Panc1 (cell line): Measurements from ENCODE around the gene TARBP2. TPM values are rescaled to one million over a fixed set of nuclear protein-coding genes. Genes with fewer than 3 reads are reported as not detected.

Source experiments
- ATAC-seq: fragments of 200-7000 bp; cut with Tn5 transposase; 2 replicates; pipeline ENCODE4 v1.9.1; 2020; ENCODE audit warnings: mild to moderate bottlenecking, moderate library complexity
- BruUV-seq: library from RNA; stranded (reverse); fragments of 400-500 nt; replicated peaks from 2 replicates; lab custom pipeline; 2021; lab: Mats Ljungman, UMichigan
- CTCF ChIA-PET: fragments of 300-600 bp; sonication (Branson Sonifier 250); formaldehyde crosslinking; loops from one replicate; lab custom pipeline; 2022; ENCODE audit warnings: antibody characterized with exemption; lab: Charles Lee
- POLR2A ChIA-PET: fragments of 300-600 bp; sonication (Branson Sonifier 250); formaldehyde crosslinking; loops from one replicate; lab custom pipeline; 2022; ENCODE audit warnings: antibody characterized with exemption; lab: Charles Lee
- DNase-seq: peaks from one replicate; pipeline ENCODE4 v3.0.0-alpha.2; 2010; ENCODE audit warnings: low read depth, low spot score
- H3K27ac ChIP-seq: 2 replicates; pipeline ENCODE4 v1.5.1; 2011; ENCODE audit warnings: mild to moderate bottlenecking, low read length, inconsistent platforms
- H3K27me3 ChIP-seq: fragments of 200-500 bp; sonication (Bioruptor generic); 2 replicates; pipeline ENCODE4 v1.6.0; 2014; ENCODE audit warnings: low read length, inconsistent platforms; ENCODE audit not compliant: control insufficient read depth, insufficient read depth
- H3K36me3 ChIP-seq: fragments of 200-500 bp; sonication (Bioruptor generic); 2 replicates; pipeline ENCODE4 v1.5.1; 2014; ENCODE audit warnings: inconsistent platforms, mild to moderate bottlenecking, low read length, moderate library complexity; ENCODE audit not compliant: control insufficient read depth, insufficient read depth
- H3K4me1 ChIP-seq: 2 replicates; pipeline ENCODE4 v1.5.1; 2011; ENCODE audit warnings: inconsistent platforms, mild to moderate bottlenecking, low read length, moderate library complexity; ENCODE audit not compliant: control insufficient read depth, insufficient read depth
- H3K4me3 ChIP-seq, 2 experiments: 2 replicates each; pipeline ENCODE4 v1.5.1; 2011 to 2012; ENCODE audit warnings: low read depth in 2 of 2, low read length in 2 of 2, mild to moderate bottlenecking in 2 of 2, inconsistent platforms in 1 of 2, moderate library complexity in 1 of 2
- H3K9me3 ChIP-seq: fragments of 200-500 bp; sonication (Bioruptor generic); 2 replicates; pipeline ENCODE4 v1.5.1; 2014; ENCODE audit warnings: low read depth, mild to moderate bottlenecking, inconsistent platforms, low read length, moderate library complexity; ENCODE audit not compliant: control insufficient read depth, insufficient read depth
- POLR2AphosphoS5 ChIP-seq: IDR thresholded peaks from 2 replicates; pipeline ENCODE4 v1.6.1; 2012; ENCODE audit warnings: mild to moderate bottlenecking, low read depth, low read length, moderate library complexity
- SIN3A ChIP-seq: IDR thresholded peaks from 2 replicates; pipeline ENCODE4 v1.6.1; 2012; ENCODE audit warnings: low read depth, mild to moderate bottlenecking, low read length, moderate library complexity, borderline replicate concordance; ENCODE audit not compliant: insufficient read depth
- TCF7L2 ChIP-seq: IDR thresholded peaks from 2 replicates; pipeline ENCODE4 v1.6.1; 2011; ENCODE audit warnings: mild to moderate bottlenecking, low read depth, low read length, inconsistent platforms
- in situ Hi-C: cut with HindIII; loops from 2 replicates; pipeline ENCODE4 v1.10.0; 2016; ENCODE audit warnings: low sequenced_read_pairs, low pct_unique_long_range_greater_than_20kb
- intact Hi-C: fragments of 100-400 bp; cut with micrococcal nuclease; formaldehyde crosslinking; loops from one replicate; pipeline ENCODE4 v1.10.0; 2022; ENCODE audit not compliant: unreplicated experiment
- total RNA-seq: library from RNA; stranded (reverse); gene quantifications from one replicate; pipeline ENCODE4 v1.2.1, GENCODE V29; 2021; ENCODE audit not compliant: unreplicated experiment
- TF ChIP-seq, protein P1 (sequence below), 2 experiments: IDR thresholded peaks; 2 replicates each; pipeline ENCODE4 v1.6.1; 2011 to 2012; ENCODE audit warnings: low read depth in 2 of 2, control low read depth in 1 of 2, low read length in 1 of 2, mild to moderate bottlenecking in 1 of 2, moderate library complexity in 1 of 2; ENCODE audit not compliant: insufficient read depth in 1 of 2
- TF ChIP-seq, protein P2 (sequence below): fragments of 450-650 bp; IDR thresholded peaks from 2 replicates; pipeline ENCODE4 v1.5.1; 2017; ENCODE audit warnings: mild to moderate bottlenecking

The TARBP2 gene
- total RNA-seq, 1 experiment from 2014 or later: 67.3 TPM

DNA sequence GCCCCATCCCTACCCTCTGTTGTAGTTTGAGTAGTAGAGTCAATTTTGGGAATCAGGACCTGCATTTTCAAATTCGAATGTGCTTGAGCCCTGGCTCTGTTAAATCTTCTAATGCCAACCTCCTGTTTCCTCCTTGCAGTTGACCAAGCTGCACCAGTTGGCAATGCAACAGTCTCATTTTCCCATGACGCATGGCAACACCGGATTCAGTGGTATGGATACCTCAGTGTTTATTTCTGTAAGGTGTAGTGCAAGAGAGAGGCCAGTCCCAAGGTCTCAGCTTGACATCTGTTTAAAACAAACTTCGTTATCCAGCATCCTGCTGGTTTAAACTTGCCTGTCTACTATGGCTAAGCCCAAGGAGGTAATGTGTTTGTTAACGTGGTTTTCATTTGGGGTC, 34.0 kb upstream of the TARBP2 start:
- POLR2A ChIA-PET: interaction anchor here (0.7 kb wide), 1 partner anchor 168 kb away, joined by 4 read pairs; the partner anchor contains the start of gene MYG1
- H3K27me3 ChIP-seq: no peaks in the 10 kb centered on the region
- peaks cover 84% of the 10 kb centered on the region for H3K36me3 ChIP-seq
- H3K4me1 ChIP-seq: peaks cover 6% of the 10 kb centered on the region; the same call in 1 of the 2 replicates
- no peak for DNase-seq
- in situ Hi-C loops (no loop called here), intact Hi-C loops (no loop called here)
- no peak overlapping the region for H3K4me3 ChIP-seq
- H3K9me3 ChIP-seq: no peaks in the 10 kb centered on the region
- BruUV-seq: no TSS peak
- no peak for ATAC-seq
- TF ChIP-seq, protein P1, sequence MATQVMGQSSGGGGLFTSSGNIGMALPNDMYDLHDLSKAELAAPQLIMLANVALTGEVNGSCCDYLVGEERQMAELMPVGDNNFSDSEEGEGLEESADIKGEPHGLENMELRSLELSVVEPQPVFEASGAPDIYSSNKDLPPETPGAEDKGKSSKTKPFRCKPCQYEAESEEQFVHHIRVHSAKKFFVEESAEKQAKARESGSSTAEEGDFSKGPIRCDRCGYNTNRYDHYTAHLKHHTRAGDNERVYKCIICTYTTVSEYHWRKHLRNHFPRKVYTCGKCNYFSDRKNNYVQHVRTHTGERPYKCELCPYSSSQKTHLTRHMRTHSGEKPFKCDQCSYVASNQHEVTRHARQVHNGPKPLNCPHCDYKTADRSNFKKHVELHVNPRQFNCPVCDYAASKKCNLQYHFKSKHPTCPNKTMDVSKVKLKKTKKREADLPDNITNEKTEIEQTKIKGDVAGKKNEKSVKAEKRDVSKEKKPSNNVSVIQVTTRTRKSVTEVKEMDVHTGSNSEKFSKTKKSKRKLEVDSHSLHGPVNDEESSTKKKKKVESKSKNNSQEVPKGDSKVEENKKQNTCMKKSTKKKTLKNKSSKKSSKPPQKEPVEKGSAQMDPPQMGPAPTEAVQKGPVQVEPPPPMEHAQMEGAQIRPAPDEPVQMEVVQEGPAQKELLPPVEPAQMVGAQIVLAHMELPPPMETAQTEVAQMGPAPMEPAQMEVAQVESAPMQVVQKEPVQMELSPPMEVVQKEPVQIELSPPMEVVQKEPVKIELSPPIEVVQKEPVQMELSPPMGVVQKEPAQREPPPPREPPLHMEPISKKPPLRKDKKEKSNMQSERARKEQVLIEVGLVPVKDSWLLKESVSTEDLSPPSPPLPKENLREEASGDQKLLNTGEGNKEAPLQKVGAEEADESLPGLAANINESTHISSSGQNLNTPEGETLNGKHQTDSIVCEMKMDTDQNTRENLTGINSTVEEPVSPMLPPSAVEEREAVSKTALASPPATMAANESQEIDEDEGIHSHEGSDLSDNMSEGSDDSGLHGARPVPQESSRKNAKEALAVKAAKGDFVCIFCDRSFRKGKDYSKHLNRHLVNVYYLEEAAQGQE (IDR thresholded peaks at IDR 0.05; ENCODE audit: insufficient read depth in 1 of 2, low read depth in 2 of 2, low read length in 1 of 2): no peak
- TF ChIP-seq TCF7L2 (no peak), SIN3A (no peak), POLR2AphosphoS5 (no peak; the same call in 1 of the 2 replicates)
- TF ChIP-seq, protein P2, sequence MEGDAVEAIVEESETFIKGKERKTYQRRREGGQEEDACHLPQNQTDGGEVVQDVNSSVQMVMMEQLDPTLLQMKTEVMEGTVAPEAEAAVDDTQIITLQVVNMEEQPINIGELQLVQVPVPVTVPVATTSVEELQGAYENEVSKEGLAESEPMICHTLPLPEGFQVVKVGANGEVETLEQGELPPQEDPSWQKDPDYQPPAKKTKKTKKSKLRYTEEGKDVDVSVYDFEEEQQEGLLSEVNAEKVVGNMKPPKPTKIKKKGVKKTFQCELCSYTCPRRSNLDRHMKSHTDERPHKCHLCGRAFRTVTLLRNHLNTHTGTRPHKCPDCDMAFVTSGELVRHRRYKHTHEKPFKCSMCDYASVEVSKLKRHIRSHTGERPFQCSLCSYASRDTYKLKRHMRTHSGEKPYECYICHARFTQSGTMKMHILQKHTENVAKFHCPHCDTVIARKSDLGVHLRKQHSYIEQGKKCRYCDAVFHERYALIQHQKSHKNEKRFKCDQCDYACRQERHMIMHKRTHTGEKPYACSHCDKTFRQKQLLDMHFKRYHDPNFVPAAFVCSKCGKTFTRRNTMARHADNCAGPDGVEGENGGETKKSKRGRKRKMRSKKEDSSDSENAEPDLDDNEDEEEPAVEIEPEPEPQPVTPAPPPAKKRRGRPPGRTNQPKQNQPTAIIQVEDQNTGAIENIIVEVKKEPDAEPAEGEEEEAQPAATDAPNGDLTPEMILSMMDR: no peak
- no peak overlapping the region for H3K27ac ChIP-seq
- CTCF ChIA-PET: no interaction called here

DNA sequence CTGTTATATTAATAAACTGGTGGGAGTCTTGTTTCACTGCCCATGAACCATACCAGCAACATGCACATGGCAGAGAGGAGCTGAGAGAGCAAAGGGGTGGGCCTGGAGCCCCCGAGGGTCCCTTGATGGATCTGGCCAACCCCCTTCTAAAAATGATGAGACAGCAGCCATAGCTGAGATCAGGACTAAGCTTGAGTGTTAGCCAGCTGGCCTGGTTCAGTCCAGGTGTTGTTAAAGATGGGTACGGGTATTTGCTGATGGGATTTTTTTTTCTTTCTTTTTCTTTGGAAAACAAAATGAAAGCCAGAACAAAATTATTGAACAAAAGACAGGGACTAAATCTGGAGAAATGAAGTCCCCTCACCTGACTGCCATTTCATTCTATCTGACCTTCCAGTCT, 33.2 kb upstream of the TARBP2 start:
- POLR2A ChIA-PET: interaction anchor here (0.7 kb wide), 1 partner anchor 169 kb away, joined by 4 read pairs; the partner anchor contains the start of gene MYG1
- peaks cover 83% of the 10 kb centered on the region for H3K36me3 ChIP-seq
- peaks cover 5% of the 10 kb centered on the region; the same call in 1 of the 2 replicates for H3K4me1 ChIP-seq
- BruUV-seq: TSS peak; percentile 42
- intact Hi-C loops (no loop called here), in situ Hi-C loops (no loop called here)
- no peaks in the 10 kb centered on the region for H3K27me3 ChIP-seq
- CTCF ChIA-PET: no interaction called here
- no peak overlapping the region for H3K27ac ChIP-seq
- DNase-seq (no peak), ATAC-seq (no peak)
- no peak overlapping the region for H3K4me3 ChIP-seq
- H3K9me3 ChIP-seq: no peaks in the 10 kb centered on the region
- TF ChIP-seq, protein P1 (IDR thresholded peaks at IDR 0.05; ENCODE audit: insufficient read depth in 1 of 2, low read depth in 2 of 2, low read length in 1 of 2): no peak
- no peak for TF ChIP-seq POLR2AphosphoS5
- TF ChIP-seq, protein P2: no peak
- no peak for TF ChIP-seq TCF7L2
- no peak for TF ChIP-seq SIN3A
